ENCODE results near the gene TMEM26.

TMEM26 gene

DNA sequence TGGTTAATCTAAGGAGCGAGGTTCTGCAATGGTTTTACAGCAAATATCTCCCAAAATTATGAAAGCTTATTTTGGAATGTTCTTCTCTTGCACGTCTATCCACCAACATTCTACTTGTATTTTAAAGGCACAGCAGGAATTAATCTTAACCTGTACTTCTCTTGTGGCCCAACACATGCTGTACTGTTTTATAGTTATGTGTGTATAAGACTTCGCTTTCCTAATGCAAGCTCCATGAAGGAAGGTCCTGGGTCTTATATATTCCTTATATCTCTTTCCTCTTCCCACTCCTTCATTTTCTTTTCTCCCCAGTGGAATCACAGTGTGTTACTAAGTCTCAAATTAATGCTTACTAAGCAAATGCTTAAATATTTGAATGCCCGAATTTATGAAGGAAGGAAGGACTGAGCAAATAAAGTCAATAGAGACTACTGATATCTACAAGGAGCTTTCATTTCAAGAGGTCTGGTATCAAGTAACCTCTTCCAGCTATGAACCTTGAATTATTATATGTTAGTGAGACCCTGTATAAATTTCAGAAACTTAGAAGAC is 14.0 kb downstream of the TMEM26 start:
- no peak overlapping the region for H2AFZ ChIP-seq (ENCODE audit: low read length)
- WGBS, 2 donors (ENCODE audit: extremely low coverage in 2 of 2, insufficient read length in 2 of 2, insufficient replicate concordance in 1 of 2): no CpG with 5 or more reads among the region's 4 CpGs

DNA sequence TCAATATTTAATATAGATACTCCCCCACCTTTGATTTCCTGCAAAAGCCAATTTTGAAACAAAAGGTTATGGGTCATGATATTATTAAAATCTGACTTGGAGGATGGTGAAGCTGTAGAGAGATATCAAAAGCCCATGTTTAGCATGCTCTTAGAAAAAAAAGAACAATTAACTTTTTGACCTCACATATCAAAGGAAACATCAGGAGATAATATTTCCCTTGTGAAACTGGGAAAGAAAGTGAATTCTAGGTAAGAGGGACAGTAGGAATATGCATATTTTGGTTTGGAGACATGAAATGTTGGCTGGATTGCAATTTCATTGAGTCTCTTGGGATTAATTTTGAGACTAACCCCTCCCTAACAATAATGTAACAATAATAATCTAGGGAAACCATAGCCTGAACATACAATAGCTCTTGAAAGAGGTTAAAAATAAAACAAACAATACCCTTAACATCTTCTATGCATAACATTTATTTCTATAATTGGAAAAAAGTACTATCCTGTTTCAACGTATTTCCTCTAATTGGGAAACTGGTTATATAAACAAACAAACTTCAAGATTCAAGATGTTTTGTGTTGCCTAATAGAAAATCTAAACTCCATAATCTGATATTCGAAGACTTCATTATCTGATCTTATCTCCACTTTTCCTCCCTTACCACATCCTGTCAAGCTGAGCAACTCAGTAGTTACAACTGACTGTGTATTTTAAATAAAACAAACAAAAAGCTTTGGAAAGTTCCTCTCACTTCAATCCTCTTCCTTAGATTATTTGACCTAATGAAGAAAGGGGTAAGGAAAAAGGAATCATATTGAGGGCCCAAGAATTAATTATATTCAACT is 14.8 kb downstream of the TMEM26 start:
- no peaks in the 10 kb centered on the region for H3K36me3 ChIP-seq (replicated peaks in 1 of 2; ENCODE audit: control insufficient read depth in 2 of 2, insufficient read depth in 2 of 2, low read length in 2 of 2)
- H3K79me1 ChIP-seq (ENCODE audit: low read depth, low read length): no peaks in the 10 kb centered on the region
- no peak overlapping the region for H3K4me3 ChIP-seq (ENCODE audit: low read length in 2 of 2)
- H2AK5ac ChIP-seq (ENCODE audit: low read depth, low read length): no peak overlapping the region
- no peak overlapping the region for H3K4me2 ChIP-seq (ENCODE audit: insufficient read depth, low read length, poor library complexity, severe bottlenecking)
- H3K27ac ChIP-seq (replicated peaks; ENCODE audit: low read length): no peak overlapping the region
- H3K27me3 ChIP-seq (ENCODE audit: control insufficient read depth in 3 of 3, insufficient read depth in 3 of 3, low read depth in 1 of 3, low read length in 3 of 3): no peaks in the 10 kb centered on the region
- no peak overlapping the region for H4K91ac ChIP-seq (ENCODE audit: low read depth, low read length, poor library complexity)
- H2BK12ac ChIP-seq (ENCODE audit: low read length): no peak overlapping the region
- no peak for DNase-seq (ENCODE audit: low spot score)
- no peak overlapping the region for H2BK120ac ChIP-seq (ENCODE audit: low read depth, low read length)
- no peaks in the 10 kb centered on the region for H3K4me1 ChIP-seq (ENCODE audit: control insufficient read depth in 2 of 2, insufficient read depth in 1 of 2, low read depth in 1 of 2, low read length in 2 of 2)
- H3K9ac ChIP-seq (ENCODE audit: low read depth, low read length, poor library complexity): no peak overlapping the region
- H3K14ac ChIP-seq (ENCODE audit: low read length): no peak overlapping the region
- H2BK15ac ChIP-seq (ENCODE audit: low read length): no peak overlapping the region
- no peak overlapping the region for H3K23ac ChIP-seq (ENCODE audit: low read depth, low read length, poor library complexity)
- H3K18ac ChIP-seq (ENCODE audit: low read length): no peak overlapping the region
- H2AFZ ChIP-seq (ENCODE audit: low read length): no peak overlapping the region
- H3K4ac ChIP-seq (ENCODE audit: low read length): no peak overlapping the region
- no peaks in the 10 kb centered on the region for H3K9me3 ChIP-seq (replicated peaks in 1 of 2; ENCODE audit: control insufficient read depth in 2 of 2, insufficient read depth in 1 of 2, low read depth in 1 of 2, low read length in 2 of 2)
- WGBS, 2 donors (ENCODE audit: extremely low coverage in 2 of 2, insufficient read length in 2 of 2, insufficient replicate concordance in 1 of 2): no CpG with 5 or more reads among the region's 2 CpGs
- H4K8ac ChIP-seq (ENCODE audit: low read depth, low read length): no peak overlapping the region
- H2BK5ac ChIP-seq (ENCODE audit: low read length): no peak overlapping the region

More for the DNA sequence above, 14.0 kb downstream of the TMEM26 start:
- no peaks in the 10 kb centered on the region for H3K4me1 ChIP-seq (ENCODE audit: control insufficient read depth in 2 of 2, insufficient read depth in 1 of 2, low read depth in 1 of 2, low read length in 2 of 2)
- H2BK5ac ChIP-seq (ENCODE audit: low read length): no peak overlapping the region
- H2AK5ac ChIP-seq (ENCODE audit: low read depth, low read length): no peak overlapping the region
- no peak overlapping the region for H2BK15ac ChIP-seq (ENCODE audit: low read length)
- no peak overlapping the region for H3K4me2 ChIP-seq (ENCODE audit: insufficient read depth, low read length, poor library complexity, severe bottlenecking)
- no peaks in the 10 kb centered on the region for H3K79me1 ChIP-seq (ENCODE audit: low read depth, low read length)
- no peak overlapping the region for H3K14ac ChIP-seq (ENCODE audit: low read length)
- no peaks in the 10 kb centered on the region for H3K36me3 ChIP-seq (replicated peaks in 1 of 2; ENCODE audit: control insufficient read depth in 2 of 2, insufficient read depth in 2 of 2, low read length in 2 of 2)
- no peak overlapping the region for H3K4ac ChIP-seq (ENCODE audit: low read length)
- no peak overlapping the region for H2BK12ac ChIP-seq (ENCODE audit: low read length)
- no peak overlapping the region for H3K9ac ChIP-seq (ENCODE audit: low read depth, low read length, poor library complexity)
- H4K91ac ChIP-seq (ENCODE audit: low read depth, low read length, poor library complexity): no peak overlapping the region
- no peaks in the 10 kb centered on the region for H3K9me3 ChIP-seq (replicated peaks in 1 of 2; ENCODE audit: control insufficient read depth in 2 of 2, insufficient read depth in 1 of 2, low read depth in 1 of 2, low read length in 2 of 2)
- no peaks in the 10 kb centered on the region for H3K27me3 ChIP-seq (ENCODE audit: control insufficient read depth in 3 of 3, insufficient read depth in 3 of 3, low read depth in 1 of 3, low read length in 3 of 3)
- no peak for DNase-seq (ENCODE audit: low spot score)
- H2BK120ac ChIP-seq (ENCODE audit: low read depth, low read length): no peak overlapping the region
- no peak overlapping the region for H3K18ac ChIP-seq (ENCODE audit: low read length)
- H3K23ac ChIP-seq (ENCODE audit: low read depth, low read length, poor library complexity): no peak overlapping the region
- H3K4me3 ChIP-seq (ENCODE audit: low read length in 2 of 2): no peak overlapping the region
- H3K27ac ChIP-seq (replicated peaks; ENCODE audit: low read length): no peak overlapping the region
- no peak overlapping the region for H4K8ac ChIP-seq (ENCODE audit: low read depth, low read length)

GRCh38 chr10:61423178-61423577 is 30.0 kb downstream of the TMEM26 start:
- no peak for DNase-seq (ENCODE audit: low spot score)
- no peak overlapping the region for H2AK5ac ChIP-seq (ENCODE audit: low read depth, low read length)
- H3K27me3 ChIP-seq (ENCODE audit: control insufficient read depth in 3 of 3, insufficient read depth in 3 of 3, low read depth in 1 of 3, low read length in 3 of 3): no peaks in the 10 kb centered on the region
- no peak overlapping the region for H4K91ac ChIP-seq (ENCODE audit: low read depth, low read length, poor library complexity)
- no peak overlapping the region for H4K8ac ChIP-seq (ENCODE audit: low read depth, low read length)
- H3K23ac ChIP-seq (ENCODE audit: low read depth, low read length, poor library complexity): no peak overlapping the region
- no peak overlapping the region for H2BK12ac ChIP-seq (ENCODE audit: low read length)
- no peak overlapping the region for H3K4ac ChIP-seq (ENCODE audit: low read length)
- H2BK120ac ChIP-seq (ENCODE audit: low read depth, low read length): no peak overlapping the region
- H2BK5ac ChIP-seq (ENCODE audit: low read length): no peak overlapping the region
- no peak overlapping the region for H3K14ac ChIP-seq (ENCODE audit: low read length)
- H3K18ac ChIP-seq (ENCODE audit: low read length): no peak overlapping the region
- no peak overlapping the region for H3K9ac ChIP-seq (ENCODE audit: low read depth, low read length, poor library complexity)
- no peak overlapping the region for H2BK15ac ChIP-seq (ENCODE audit: low read length)
- no peaks in the 10 kb centered on the region for H3K36me3 ChIP-seq (replicated peaks in 1 of 2; ENCODE audit: control insufficient read depth in 2 of 2, insufficient read depth in 2 of 2, low read length in 2 of 2)
- WGBS, 2 donors (ENCODE audit: extremely low coverage in 2 of 2, insufficient read length in 2 of 2, insufficient replicate concordance in 1 of 2): no CpG with 5 or more reads among the region's 1 CpG
- H3K4me2 ChIP-seq (ENCODE audit: insufficient read depth, low read length, poor library complexity, severe bottlenecking): no peak overlapping the region
- no peaks in the 10 kb centered on the region for H3K4me1 ChIP-seq (ENCODE audit: control insufficient read depth in 2 of 2, insufficient read depth in 1 of 2, low read depth in 1 of 2, low read length in 2 of 2)
- H2AFZ ChIP-seq (ENCODE audit: low read length): no peak overlapping the region
- H3K79me1 ChIP-seq (ENCODE audit: low read depth, low read length): no peaks in the 10 kb centered on the region
- no peak overlapping the region for H3K4me3 ChIP-seq (ENCODE audit: low read length in 2 of 2)
- H3K27ac ChIP-seq (replicated peaks; ENCODE audit: low read length): no peak overlapping the region
- H3K9me3 ChIP-seq (replicated peaks in 1 of 2; ENCODE audit: control insufficient read depth in 2 of 2, insufficient read depth in 1 of 2, low read depth in 1 of 2, low read length in 2 of 2): peaks cover 0 to 2% of the 10 kb centered on the region in 2 donors

DNA sequence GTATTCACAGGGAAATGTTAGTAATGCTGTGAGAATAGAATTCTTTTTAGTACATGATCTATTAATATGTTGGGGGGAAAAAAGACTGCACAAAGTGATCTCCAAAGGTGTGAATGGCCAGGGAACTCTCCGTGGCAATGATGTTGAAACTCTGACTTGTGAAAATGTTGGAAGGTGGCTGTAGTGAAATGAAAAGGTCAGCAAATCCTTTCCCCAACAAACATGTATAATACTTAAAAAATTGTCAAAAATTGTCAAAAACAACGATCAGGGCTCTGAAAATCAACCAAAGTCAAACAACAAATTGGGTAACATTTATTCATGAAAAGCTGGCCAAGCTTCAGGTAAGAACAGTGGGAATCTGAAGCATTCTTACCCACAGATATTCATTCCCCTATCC is 35.5 kb downstream of the TMEM26 start:
- Histone ChIP-seq H3K36me3 (replicated peaks in 1 of 2; ENCODE audit: control insufficient read depth in 2 of 2, insufficient read depth in 2 of 2, low read length in 2 of 2) (no peaks in the 10 kb centered on the region), H2BK15ac (ENCODE audit: low read length) (no peak overlapping the region), H2BK12ac (ENCODE audit: low read length) (no peak overlapping the region), H3K4me2 (ENCODE audit: insufficient read depth, low read length, poor library complexity, severe bottlenecking) (no peak overlapping the region), H2AFZ (ENCODE audit: low read length) (no peak overlapping the region), H3K18ac (ENCODE audit: low read length) (no peak overlapping the region), H3K9me3 (replicated peaks in 1 of 2; ENCODE audit: control insufficient read depth in 2 of 2, insufficient read depth in 1 of 2, low read depth in 1 of 2, low read length in 2 of 2) (no peaks in the 10 kb centered on the region), H3K27ac (replicated peaks; ENCODE audit: low read length) (no peak overlapping the region), H3K23ac (ENCODE audit: low read depth, low read length, poor library complexity) (no peak overlapping the region), H3K4ac (ENCODE audit: low read length) (no peak overlapping the region), H4K8ac (ENCODE audit: low read depth, low read length) (no peak overlapping the region), H3K79me1 (ENCODE audit: low read depth, low read length) (no peaks in the 10 kb centered on the region), H3K14ac (ENCODE audit: low read length) (no peak overlapping the region), H2BK5ac (ENCODE audit: low read length) (no peak overlapping the region), H3K9ac (ENCODE audit: low read depth, low read length, poor library complexity) (no peak overlapping the region), H4K91ac (ENCODE audit: low read depth, low read length, poor library complexity) (no peak overlapping the region), H3K4me1 (ENCODE audit: control insufficient read depth in 2 of 2, insufficient read depth in 1 of 2, low read depth in 1 of 2, low read length in 2 of 2) (no peaks in the 10 kb centered on the region), H2BK120ac (ENCODE audit: low read depth, low read length) (no peak overlapping the region), H2AK5ac (ENCODE audit: low read depth, low read length) (no peak overlapping the region), H3K27me3 (ENCODE audit: control insufficient read depth in 3 of 3, insufficient read depth in 3 of 3, low read depth in 1 of 3, low read length in 3 of 3) (no peaks in the 10 kb centered on the region), H3K4me3 (ENCODE audit: low read length in 2 of 2) (no peak overlapping the region)
- no CpG with 5 or more reads among the region's 2 CpGs for WGBS, 2 donors (ENCODE audit: extremely low coverage in 2 of 2, insufficient read length in 2 of 2, insufficient replicate concordance in 1 of 2)
- DNase-seq (ENCODE audit: low spot score): no peak

Data from neuronal stem cell (in vitro differentiated cells).